Activated CD8-positive, alpha-beta memory T cell treated with anti-CD3 and anti-CD28 coated beads for 36 hours (primary cell): ENCODE data around the gene ZFAND3. TPM values are rescaled to one million over a fixed set of nuclear protein-coding genes. Genes with fewer than 3 reads are reported as not detected.

ENCODE experiments used
- CTCF ChIA-PET: fragments of 350-600 bp; sonication (Branson Sonifier 250); formaldehyde crosslinking; loops from one replicate; lab custom pipeline; 2021; ENCODE audit warnings: antibody characterized with exemption; lab: Charles Lee
- POLR2A ChIA-PET: fragments of 350-600 bp; sonication (Branson Sonifier 250); formaldehyde crosslinking; loops from one replicate; lab custom pipeline; 2021; ENCODE audit warnings: antibody characterized with exemption; lab: Charles Lee
- total RNA-seq, 2 experiments: library from RNA; stranded (reverse); gene quantifications; one replicate each; pipeline ENCODE4 v1.2.3, GENCODE V29; 2021

ZFAND3 gene
- total RNA-seq, 2 experiments from 2014 or later, result 29.3 TPM

DNA sequence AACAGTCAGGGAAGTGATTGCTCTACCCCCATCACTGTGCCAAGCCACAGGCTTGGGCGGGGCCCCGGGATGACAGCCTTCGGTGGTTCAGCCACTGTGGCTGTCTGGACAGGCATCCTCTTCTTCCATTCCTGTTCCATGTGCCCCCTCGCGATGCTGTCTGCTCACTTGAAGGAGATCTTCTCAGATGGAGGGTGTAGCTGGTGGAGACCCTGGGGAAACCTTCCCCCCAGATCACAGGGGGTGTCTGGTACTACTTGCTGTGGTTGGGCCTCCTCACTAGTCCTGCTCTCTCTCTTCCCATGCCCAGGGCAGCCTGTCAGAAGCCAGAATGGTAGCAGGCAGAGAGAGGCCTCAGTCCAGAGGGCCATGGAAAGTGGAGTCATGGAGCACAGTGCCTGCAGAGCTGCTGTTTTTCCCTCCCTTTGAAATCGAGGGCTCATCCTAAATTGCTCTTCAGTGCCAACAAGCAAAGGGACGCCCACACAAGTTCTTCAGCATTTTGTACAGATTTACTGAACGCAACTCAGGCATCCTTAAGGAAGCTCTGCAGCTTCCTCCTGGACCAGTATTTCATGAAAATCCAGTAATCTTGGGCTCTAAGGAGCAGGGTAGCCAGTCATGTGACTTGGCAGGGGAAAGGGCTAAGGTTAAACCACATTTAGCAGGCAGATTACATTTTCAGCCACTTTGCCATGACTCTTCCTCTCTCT is 326.6 kb downstream of the ZFAND3 start:
- POLR2A ChIA-PET, result no interaction called here
- CTCF ChIA-PET, result no interaction called here

DNA sequence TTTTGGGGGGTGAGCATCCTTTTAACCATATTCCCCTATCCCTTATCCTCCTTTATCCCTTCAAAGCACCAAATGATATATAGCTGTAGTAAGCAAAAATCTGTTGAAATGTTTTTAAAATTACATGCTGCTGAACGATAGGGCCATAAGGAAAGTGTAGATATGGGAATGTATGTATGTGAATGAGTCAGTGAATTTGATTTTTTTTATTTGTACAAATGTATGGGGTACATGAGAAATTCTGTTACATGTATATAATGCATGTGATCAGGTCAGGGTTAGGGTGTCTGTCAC is 327.2 kb downstream of the ZFAND3 start:
- POLR2A ChIA-PET, result no interaction called here
- CTCF ChIA-PET, result no interaction called here

DNA sequence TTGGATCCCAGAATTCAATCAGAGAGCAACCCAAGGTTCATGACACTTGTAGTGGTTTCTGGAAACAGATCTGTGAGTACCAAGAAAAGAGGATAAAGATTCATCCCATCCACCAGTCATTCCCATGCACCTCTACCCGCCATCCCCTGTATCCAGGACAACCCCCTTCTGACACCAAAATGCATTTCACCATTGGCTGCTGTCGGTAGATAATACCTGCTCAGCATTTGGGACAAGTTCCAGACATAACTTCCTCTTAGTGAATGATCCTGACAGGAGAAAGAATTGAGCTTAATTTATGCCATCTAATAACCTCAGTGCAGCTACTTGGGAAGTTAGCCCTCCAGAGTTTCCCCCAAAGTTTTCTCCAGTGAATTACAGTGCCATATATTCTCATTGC is 329.1 kb downstream of the ZFAND3 start:
- POLR2A ChIA-PET, result no interaction called here
- CTCF ChIA-PET, result no interaction called here

DNA sequence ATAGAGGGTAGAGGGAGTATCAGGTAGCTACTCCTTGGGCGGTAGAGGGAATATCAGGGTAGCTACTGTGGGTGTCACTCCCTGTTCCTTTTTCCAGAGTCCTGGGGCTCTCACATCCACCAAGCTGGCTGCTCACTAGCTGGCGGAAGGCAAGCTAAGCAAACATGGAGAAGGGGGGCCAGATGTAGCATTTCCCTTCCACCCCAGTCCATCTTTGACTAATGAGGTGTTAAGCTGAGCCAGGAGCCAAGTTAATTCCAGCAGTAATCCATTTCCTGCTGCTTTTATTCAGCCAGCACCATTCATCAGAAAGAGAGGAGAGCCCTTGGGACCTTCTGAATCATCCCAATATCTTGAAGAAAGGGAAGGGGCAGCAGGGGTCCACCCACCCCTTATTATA is 330.0 kb downstream of the ZFAND3 start:
- POLR2A ChIA-PET, result no interaction called here
- CTCF ChIA-PET, result no interaction called here

DNA sequence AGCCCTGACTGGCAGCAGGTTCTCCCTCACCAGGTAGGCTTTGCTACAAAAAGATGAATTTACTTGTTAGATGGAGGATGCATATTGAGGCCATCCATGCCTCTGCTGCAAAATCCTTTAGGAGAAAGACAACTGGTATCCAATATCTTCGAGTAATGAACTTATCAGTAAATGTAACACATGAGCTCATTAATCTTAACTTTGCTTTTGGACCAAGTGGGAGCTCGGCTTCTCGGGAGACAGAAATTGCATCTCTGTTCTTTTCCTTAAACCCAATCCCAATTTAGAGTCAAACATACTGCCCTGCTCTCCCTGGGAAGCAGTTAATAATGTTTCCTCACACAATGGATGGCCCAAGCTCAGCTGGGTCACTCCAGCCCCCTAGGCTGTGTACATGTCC is 330.5 kb downstream of the ZFAND3 start:
- ChIA-PET CTCF (no interaction called here), POLR2A (no interaction called here)

DNA sequence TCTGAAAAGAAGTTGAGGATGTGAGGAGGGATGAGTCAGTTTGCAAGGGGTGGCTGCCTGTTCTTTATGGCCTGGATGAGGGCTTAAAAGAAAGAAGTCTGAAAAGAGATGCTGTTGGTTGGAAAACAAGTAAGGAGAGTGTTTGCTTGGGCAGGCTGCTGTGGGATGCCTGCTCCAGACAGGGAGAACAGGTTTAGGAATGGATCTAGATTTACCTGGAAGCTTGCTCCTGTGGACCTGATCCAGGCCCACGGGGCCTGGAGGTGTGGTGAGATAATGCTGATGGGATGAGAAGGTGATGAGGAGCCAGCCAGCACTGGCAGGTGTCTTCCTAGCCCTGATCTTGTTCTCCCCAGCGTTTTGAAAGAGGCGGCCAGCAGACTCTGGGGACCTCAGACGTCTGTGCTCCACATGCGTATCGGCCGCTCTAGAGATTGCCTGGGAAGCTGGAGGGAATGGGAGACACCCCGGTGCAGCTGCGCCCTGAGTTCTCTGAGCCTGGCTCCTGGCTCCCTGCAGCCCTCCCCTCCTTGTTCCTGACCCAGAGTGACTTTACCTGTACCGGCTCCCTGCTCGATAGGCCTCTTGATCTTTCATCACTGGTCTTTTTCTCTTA is 331.3 kb downstream of the ZFAND3 start:
- ChIA-PET POLR2A (no interaction called here), CTCF (no interaction called here)

DNA sequence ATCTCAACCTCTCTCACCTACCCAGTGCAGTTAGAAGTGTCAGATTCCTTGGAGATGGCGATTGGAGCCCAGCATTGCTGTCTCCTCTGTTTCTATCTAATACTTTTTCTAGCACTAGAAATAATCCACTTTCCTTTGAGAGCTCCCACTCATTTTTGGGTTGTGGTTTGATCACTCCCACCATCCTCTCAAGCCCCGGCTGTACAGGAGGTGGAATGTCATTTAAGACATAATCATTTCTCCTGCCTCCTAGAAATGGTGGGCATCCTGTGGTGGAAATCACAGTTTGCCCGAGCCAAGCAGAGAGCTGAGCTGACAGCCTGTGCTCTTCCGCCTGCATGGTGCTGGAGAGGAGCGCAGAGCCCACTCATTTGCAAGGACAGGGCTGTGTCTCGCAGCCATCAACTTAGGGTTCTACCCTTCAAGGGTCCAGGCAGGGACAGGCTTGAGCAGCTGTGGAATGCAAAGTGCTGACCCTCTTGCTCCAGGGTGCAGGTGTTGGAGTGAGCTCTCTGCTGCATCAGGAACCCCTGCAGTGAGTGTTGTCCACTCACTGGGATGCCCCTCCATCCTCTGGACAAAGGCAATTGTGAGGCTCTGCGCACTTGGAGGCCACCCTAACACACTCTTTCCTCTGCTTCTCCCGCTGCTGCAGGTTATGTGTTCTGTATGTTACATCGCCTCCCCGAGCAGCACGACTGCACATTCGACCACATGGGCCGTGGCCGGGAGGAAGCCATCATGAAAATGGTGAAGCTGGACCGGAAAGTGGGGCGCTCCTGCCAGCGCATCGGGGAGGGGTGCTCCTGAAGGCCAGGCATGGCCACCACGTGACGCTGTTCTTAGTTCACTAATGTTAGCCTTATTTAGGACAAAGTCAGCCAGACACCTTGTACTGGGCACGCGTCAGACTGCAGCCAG is 332.3 kb downstream of the ZFAND3 start:
- ChIA-PET CTCF (no interaction called here), POLR2A (no interaction called here)

DNA sequence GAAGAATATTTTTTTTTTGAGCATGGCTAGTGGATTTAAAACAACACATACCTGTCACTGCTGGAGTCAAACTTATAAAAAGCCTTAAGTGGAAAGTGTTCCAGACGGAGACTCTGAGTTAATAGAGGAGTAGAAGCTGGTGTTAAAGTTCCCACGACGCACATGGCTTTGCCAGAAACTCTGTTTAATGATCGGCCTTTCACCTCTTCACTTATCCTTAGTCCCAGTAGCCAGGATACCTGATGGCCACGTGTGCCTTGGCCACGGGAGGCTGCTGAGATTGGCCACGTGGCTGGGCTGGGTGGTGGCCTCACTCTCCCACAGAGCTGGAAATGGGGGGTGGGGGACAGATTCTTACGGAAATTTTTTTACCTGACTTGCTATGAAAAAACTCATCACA is 333.1 kb downstream of the ZFAND3 start:
- ChIA-PET CTCF (no interaction called here), POLR2A (no interaction called here)

DNA sequence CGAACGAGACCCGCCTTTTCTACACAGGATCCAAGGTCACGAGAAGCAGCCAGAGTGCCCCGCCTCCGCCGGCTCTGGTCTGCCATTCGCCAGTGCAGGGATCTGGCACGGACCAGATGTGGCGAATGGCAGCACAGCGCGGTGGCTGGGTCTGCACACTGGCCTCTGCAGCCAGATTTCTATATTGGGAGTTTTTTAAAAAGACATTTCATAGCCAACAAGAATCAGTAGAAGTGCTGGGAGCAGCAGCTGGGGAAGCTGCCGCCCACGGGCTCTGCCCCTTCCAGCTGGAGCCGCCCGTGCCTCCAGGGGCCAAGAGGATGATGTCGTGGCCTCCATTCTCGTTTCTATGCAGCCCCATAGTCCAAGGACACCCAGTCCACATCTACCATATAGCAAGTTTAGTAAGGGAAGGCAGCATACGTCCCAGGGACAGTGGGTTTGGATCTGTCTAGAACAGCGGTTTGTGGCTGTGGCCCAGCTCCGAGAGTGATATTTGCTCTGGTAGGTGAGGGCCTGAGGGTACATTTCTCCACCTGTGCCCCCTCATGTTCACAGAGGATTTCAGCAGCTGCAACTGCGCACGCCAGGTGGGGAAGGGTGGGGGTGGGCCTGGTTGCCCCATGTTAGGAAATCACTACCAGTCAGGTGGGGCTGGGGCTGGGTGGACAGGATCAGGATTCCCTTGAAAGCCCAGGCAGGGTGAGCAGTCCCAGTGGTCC is 333.7 kb downstream of the ZFAND3 start:
- ChIA-PET POLR2A (no interaction called here), CTCF (no interaction called here)

DNA sequence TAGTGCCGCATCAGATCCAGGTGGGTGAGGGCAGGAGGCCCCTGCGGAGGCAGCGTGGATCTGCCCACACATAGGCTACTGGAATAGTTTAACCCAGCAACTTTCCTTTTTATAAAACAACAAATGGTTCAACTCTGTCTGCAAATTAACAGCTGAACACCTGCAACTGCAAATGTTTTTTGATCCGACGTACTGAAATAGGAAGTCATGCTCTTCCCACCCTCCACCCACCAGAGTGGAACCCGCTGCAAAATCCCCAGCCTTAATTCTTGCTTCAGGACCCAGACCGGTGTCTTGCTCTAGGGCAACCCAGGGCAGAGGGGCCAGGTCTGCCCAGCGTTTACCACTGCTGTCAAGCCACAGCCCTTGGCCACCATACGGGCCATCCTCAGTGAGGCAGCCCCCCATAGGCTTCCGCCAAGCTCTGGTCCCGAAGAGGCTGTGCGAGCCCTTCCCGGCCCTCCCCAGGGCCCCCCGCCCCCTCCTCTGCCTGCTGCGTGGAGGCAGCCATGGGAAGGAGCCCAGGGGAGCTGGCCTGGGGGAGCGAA is 334.3 kb downstream of the ZFAND3 start:
- POLR2A ChIA-PET, result no interaction called here
- CTCF ChIA-PET, result no interaction called here

DNA sequence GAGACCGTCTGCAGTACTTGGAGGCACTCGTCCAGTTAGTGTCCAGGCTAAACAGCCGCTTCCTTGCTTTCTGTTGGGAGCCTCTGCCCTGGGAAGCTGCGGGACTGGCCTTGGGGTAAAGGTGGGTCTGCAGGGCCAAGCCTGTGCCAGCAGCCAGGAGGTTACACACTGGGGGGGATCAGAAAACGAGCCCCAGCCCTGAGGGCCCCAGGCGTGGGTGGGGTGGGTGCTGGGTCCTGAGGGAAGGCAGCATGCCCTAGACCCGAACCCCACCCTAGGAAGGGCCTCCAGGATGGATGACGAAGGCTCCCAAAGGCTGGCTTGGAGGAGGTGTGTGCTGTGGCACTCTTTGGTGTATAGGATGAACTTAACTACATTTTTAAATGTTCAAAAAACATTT is 335.2 kb downstream of the ZFAND3 start:
- CTCF ChIA-PET, result no interaction called here

DNA sequence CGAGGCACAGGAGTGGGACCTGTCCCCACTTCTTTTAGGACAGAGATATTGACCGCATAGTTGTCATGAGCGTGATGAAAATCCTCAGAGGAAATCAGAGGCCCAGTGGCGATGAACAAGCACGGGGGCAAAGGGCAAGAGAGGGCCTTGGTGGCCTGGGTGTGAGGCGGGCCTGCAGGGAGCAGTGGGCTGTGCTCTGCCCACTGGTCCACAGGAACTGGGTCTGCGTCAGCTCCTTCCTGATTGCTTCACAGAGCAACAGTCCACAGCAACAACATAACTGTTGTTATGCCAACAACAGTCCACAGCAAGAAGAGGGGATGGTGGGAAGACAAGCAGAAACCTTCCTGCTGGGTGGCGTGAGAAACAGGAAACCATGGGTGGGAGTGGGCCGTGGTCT is 335.6 kb downstream of the ZFAND3 start:
- POLR2A ChIA-PET, result no interaction called here
- CTCF ChIA-PET, result no interaction called here

More for the DNA sequence above, 335.2 kb downstream of the ZFAND3 start:
- POLR2A ChIA-PET, result no interaction called here

DNA sequence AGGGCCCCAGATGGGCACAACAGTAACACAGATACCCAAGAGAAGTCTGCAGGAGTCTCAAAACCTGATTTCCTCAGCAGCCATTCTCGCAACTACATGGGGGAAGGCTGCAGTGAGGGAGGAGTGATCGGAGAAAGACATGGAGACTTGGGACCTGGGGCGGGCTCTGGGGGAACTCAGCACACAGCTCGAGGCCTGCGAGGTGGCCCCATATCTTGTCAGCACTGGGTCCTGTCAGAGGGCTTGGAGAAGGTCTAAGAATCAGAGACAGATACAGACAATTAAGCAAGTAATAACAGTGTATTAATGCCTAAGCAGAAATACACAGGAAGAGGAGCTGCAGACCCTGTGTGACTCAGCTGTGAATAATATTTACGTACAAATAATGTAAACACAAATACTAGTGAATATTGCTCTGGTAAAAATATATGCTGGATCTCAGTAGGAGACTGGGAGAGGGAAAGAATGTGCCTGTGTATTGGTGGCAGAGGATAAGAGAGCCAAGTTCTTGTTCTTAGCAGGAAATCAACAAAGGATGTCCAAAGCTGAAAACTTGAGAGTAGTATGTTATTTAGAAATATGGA is 336.2 kb downstream of the ZFAND3 start:
- CTCF ChIA-PET, result no interaction called here
- POLR2A ChIA-PET, result interaction anchor here (0.7 kb wide), 1 partner anchor 20 kb away, joined by 3 read pairs; no protein-coding TSS in a partner anchor

DNA sequence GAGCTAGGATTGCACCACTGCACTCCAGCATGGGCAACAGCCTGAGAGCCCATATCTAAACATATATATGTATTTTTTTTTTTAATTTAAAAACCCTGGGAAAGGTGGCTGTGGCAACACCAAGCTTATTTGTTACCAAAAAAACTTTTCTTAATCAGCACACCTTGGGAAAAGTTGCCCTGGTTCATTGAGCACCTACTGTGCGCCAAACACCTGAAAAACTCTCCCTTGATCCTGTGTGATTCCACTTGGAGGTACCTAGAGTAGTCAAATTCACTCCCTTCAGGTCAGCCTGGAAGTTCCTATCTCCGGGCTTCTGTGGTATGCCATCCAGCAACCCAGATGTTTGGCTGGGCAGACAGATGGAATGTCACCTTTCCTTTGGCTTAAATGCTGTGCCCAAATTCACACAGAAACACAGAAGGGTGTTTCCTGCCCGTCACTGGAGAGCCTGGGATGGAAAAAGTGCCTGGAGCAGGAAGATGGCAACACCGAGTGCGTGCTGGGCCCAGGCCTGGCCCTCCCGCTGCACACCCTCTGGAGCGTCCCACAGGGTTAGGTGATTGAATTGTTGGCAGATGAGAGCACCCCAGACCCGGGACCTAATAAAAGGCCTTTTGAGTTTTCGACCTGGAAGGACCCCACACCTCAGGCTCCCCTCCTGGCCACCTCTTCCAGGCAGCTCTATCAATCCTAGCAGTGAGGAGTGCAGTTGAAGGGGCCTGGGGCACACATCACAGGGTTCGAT is 337.5 kb downstream of the ZFAND3 start:
- POLR2A ChIA-PET, result interaction anchor here (0.7 kb wide), 1 partner anchor 1459 kb away, joined by 6 read pairs; the partner anchor contains the start of gene RAB44
- CTCF ChIA-PET, result no interaction called here

DNA sequence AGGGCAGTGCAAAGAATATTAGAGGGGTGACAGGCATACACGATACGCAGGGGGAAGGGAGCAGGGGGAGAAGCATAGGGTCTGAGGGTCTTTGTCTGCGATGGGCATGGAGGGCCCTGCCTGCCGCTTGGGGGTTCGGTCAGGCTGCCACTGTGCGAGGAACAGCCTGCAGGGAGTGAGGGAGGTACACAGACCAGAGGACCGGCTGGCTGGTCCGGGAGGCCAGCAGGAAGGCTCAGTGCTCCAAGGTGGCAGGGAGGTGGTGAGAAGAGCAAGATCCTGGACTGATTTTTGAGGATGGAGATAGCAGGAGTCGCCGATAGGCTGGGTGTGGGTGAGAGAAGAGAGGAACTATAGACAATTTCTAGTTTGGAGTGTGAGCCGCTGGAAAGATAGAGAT is 338.4 kb downstream of the ZFAND3 start:
- CTCF ChIA-PET, result no interaction called here
- POLR2A ChIA-PET, result no interaction called here

DNA sequence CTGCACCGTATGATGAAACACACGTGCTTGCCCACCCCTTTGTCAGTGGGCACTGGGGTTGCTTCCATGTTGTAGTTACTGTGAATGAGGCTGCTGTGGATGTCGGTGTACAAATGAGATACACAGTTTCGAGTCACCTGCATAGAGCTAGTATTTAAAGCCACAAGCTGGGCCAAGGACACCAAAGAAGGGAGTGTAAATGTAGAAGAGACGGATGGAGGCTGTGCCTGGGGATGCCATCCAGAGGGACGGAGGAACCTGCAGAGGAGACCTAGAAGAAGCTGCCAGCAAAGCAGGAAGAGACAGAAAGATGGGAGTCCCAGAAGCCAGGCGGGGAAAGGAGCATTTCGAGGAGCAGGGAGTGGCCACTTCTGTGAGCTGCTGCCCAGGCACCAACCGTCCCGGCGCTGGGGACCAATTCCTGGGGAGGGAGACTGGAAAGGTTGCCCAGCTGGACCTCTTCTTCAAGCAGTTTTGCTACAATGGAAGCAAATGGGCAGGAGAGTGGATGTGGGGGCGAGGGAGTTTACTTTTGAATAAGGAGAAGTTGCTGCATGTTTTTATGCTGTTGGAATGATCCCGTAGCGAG is 339.3 kb downstream of the ZFAND3 start:
- CTCF ChIA-PET, result no interaction called here

DNA sequence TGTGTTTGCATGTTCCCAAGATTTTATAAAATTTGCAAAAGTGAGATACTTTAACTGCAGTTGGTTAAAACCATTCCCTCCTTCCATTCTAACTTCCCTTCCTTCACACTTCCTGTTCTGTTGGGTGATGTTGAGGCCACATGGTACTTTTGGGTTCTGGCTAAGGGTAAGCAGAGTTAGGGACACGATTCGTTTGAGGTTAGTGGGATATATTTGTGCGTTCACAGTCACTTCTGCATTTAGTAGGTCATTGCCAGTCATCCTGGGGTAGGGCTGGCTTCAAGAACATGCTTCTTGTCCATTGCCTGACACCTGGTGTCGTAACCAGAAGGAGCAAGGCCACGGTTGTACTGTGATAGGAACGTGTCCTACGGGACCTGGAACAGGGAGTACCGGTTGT is 340.1 kb downstream of the ZFAND3 start:
- CTCF ChIA-PET, result no interaction called here
- POLR2A ChIA-PET, result no interaction called here

More for the DNA sequence above, 339.3 kb downstream of the ZFAND3 start:
- POLR2A ChIA-PET, result no interaction called here

DNA sequence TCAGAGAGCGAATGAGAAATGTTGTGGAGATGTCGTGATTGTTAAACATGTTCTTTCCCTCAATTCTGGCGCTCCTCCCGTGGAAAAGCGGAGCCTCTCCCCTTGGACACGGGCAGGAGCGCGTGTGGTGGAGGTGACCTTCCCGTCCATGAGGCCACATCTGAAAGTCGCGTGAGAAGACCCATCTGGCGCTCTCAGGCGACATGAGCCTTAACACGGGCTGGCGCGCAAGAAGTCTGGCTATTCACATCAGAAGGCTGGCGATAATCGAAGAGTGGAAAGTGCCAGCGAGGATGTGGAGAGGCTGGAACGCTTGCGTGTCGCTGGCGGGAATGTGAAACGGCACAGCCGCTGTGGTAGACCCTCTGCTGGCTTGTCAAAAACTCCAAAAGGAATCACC is 341.3 kb downstream of the ZFAND3 start:
- CTCF ChIA-PET, result no interaction called here
- POLR2A ChIA-PET, result no interaction called here
